ELR (cell line): ENCODE results near the gene CACNA1E.
"Not testable (repeated sequence)": the region's sequence is repeated elsewhere in the genome, so short reads cannot be mapped to it uniquely, and the experiment has no call there.

Source experiments
- DNase-seq: peaks from one replicate; pipeline ENCODE4 v3.0.0-alpha.2; 2015; ENCODE audit warnings: low read depth

Gene CACNA1E

DNA sequence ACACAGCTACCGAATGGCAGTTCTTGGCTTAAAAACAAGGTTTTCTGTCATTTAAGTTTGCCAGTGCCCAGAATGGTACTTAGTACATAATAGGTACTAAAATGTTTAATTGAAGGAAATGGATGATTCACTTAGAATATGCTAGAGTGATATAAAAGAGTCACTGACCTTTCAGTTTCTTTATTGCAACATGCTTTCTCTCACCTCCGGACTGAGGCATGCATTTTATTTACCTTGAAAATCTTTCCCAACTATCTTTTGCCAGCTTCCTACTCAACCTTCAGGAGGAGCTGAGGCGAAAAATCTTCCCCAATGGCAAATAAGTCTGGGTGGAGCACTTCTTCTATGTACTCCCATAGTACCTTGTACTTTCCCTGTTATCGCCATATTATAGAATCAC lies 333.3 kb downstream of the CACNA1E start:
- DNase-seq: no peak

DNA sequence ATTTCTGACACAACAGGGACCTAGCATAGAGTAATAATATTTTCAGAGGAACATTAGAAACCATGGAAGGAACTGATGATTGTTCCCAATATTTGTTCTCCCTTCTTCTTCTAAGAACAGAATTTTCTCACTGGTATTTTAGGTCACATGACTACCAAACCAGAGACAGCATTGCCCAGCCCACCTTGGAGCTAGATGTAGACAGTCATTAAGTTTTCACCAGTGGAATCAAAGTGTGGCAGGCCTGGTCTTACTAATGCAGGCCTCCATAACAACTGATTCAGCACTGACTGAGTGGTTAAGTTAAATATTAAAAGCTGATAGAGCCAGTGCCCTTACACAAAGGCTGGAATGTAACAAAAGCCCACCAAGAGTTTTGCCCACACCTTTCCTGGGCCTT lies 333.8 kb downstream of the CACNA1E start:
- DNase-seq: no peak

DNA sequence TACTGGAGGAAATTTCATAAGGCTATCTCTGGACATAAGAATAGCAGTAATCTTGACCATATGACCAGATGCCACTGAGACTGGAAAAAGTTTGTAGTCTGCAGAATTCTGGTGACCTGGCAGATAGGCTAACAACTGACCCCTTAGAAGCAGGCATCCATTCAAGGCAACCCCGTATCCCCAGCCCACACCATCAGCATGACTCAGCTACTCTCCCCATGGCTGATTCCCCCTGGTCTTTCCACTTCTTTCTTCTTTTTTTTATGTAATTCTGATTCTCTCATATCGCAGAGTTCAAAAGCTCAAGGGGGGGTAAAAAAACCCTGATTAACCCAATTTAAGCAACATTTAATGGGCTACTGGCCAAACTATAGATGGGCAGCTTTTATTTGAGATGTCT lies 335.1 kb downstream of the CACNA1E start:
- no peak for DNase-seq

- no peak for DNase-seq
Observed at GRCh38 chr1:181818943-181819342, 335.6 kb downstream of the CACNA1E start.

DNA sequence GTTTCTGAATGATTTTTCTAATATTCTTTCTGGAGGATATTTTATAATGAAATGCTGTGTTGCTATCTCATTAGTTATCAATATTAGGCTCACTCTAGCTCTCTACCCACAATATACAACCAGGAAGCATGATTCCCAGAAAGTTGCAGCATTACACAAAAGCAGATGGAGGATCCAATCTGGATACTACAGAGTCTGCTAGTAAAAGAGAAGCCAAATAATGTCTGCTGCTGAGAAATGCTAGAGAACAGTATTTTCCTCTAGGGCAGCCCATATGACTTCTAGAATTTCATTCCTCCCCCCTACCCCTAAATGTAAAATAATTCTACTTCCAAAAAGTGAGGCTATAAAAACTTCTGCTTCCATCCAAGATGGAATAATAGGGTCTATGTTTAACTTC lies 338.4 kb downstream of the CACNA1E start:
- DNase-seq: no peak

DNA sequence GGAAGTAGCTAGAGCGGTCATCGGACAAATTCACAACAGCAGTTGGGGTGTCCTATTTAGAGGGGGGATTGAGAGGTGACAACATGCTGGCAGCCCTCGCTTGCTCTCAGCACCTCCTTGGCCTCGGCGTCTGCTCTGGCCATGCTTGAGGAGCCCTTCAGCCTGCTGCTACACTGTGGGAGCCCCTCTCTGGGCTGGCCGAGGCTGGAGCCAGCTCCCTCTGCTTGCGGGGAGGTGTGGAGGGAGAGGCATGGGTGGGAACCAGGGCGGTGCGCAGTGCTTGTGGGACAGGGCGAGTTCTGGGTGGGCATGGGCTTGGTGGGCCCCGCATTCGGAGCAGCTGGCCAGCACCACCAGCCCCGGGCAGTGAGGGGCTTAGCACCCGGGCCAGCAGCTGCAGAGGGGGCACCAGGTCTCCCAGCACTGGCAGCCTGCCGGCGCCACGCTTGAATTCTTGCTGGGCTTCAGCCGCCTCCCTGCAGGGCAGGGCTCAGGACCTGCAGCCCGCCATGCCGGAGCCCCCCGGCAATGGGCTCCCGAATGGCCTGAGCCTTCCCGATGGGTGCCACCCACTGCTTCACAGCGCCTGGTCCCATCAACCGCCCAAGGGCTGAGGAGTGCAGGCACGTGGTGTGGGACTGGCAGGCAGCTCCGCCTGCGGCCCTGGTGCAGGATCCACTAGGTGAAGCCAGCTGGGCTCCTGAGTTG lies 349.0 kb downstream of the CACNA1E start:
- not testable (repeated sequence) for DNase-seq

GRCh38 chr1:181846001-181846645 lies 362.8 kb downstream of the CACNA1E start:
- no peak for DNase-seq

DNA sequence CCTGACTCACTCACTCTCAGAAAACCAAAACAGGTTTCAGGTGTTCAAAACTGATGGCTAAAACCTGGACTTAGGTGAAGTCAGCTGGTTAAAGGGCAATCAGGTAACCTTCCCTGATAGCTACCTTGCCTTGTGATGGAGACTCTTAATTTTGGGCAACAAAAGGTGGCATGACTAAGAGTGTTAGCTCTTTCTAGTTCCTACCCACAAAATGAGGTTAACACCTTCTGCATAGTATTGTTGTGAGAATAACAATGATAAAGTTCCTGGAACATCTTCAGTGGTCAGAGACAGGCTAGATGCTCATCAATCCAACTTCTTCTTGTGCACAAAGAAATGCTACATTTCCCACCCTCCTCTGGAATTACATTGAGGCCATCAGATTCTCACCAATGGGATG lies 363.4 kb downstream of the CACNA1E start:
- DNase-seq: no peak

GRCh38 chr1:181849071-181849470 lies 365.8 kb downstream of the CACNA1E start:
- DNase-seq: no peak

DNA sequence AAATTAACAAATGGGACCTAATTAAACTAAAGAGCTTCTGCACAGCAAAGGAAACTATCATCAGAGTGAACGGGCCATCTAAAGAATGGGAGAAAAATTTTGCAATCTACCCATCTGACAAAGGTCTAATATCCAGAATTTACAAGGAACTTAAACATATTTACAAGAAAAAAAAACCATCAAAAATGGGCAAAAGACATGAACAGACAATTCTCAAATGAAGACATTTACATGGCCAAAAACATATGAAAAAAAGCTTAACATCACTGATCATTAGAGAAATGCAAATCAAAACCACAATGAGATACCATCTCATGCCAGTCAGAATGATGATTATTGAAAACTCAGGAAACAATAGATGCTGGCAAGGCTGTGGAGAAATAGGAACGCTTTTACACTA lies 370.9 kb downstream of the CACNA1E start:
- DNase-seq: not testable (repeated sequence)

- DNase-seq: no peak
Observed at GRCh38 chr1:181855380-181855779, 372.1 kb downstream of the CACNA1E start.
